SU-DHL-6 (cell line): ENCODE results near the gene HES4.

Experiments
- CTCF ChIP-seq: fragments of 200-600 bp; sonication (generic); IDR thresholded peaks from one replicate; pipeline ENCODE4 v1.5.1; 2017; ENCODE audit warnings: antibody characterized with exemption, mild to moderate bottlenecking, low read length, moderate library complexity; ENCODE audit not compliant: insufficient read depth, poor library complexity, severe bottlenecking
- EZH2phosphoT487 ChIP-seq: fragments of 200-600 bp; sonication (generic), shearing (Covaris generic); conservative IDR thresholded peaks from 2 replicates; pipeline ENCODE4 v1.6.1; 2018; ENCODE audit warnings: mild to moderate bottlenecking, antibody characterized with exemption, low read length, moderate library complexity, mixed read lengths

GRCh38 chr1:1033731-1034438 lies 34.0 kb upstream of the HES4 start:
- TF ChIP-seq CTCF = no peak
- 0 out of 2 replicates have a peak, but pooled peaks have one; percentile 14 for TF ChIP-seq EZH2phosphoT487
